Astrocyte of the cerebellum (primary cell): ENCODE results near the gene CYP39A1.

ENCODE experiments used
- DNase-seq: peaks from one replicate; pipeline ENCODE4 v3.0.0-alpha.2; 2011; ENCODE audit warnings: low read depth
- H3K4me3 ChIP-seq: 2 replicates; pipeline ENCODE4 v1.5.1; 2011; ENCODE audit warnings: mild to moderate bottlenecking, low read depth, low read length, moderate library complexity
- CTCF ChIP-seq: IDR thresholded peaks from 2 replicates; pipeline ENCODE4 v1.5.1; 2012; ENCODE audit warnings: low read length, low read depth, moderate library complexity, mild to moderate bottlenecking; ENCODE audit errors: missing control alignments
- in situ Hi-C: cut with HindIII; loops from 2 replicates; pipeline ENCODE4 v1.10.0; 2017; ENCODE audit warnings: low sequenced_read_pairs

CYP39A1 gene

DNA sequence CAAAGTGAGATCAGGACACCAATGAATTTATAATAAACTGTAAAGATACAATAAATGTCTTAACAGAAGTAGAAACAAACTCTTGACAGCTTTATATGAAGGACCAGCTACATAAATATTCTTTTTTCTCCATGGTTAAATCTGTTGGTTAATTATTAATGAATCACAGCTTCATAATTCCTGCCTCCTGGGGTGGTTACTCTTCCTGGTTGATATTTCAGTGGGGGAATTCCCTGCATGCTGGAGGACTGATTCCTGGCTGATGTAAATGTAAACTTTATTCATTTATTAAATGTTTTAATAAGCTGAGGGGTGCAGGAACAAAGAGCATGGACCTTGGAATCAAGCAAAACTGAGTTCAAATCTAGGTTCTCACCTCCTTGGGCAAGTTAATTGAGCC lies 145.2 kb downstream of the CYP39A1 start:
- no peak for DNase-seq
- in situ Hi-C loops = no loop called here
- TF ChIP-seq CTCF = no peak
- no peak overlapping the region for H3K4me3 ChIP-seq

DNA sequence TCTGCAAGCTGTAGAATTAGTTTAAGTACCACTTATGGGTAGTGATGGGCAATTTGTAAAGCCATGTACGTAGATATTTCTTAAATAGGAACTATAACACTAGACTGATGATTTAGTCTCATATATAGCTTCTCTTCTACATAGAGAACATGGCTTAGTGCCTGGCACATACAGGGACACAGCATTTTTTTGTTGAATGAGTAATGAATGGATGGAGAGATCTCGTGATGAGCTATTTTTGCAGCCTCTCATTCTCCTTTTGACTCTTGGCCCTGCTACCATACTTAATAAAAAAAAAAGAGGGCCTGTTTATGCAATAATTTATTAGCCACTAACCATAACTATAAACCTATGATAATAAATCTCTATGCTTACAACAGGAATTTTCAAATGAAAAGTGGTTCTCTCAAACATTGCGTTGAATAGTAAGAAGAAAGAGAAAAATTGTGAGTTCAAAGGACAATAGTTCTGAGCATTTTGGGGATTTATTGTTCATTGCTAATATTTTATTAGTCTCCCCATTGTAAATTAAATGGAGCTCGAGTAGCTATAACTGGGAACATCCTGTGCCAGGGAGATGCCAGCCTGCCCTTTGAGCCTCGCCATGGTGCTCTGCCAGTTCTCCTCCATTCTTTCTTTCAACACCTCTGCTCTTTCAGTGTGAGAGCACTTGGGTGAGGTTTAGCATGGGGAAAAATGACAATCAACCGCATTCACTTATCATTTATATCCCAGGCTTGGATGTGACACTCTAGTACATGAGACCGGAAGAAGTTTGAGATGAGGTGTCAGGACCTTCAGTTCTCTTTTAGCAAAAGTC lies 146.7 kb downstream of the CYP39A1 start:
- no peak for DNase-seq
- in situ Hi-C loops = no loop called here
- H3K4me3 ChIP-seq = no peak overlapping the region
- no peak for TF ChIP-seq CTCF

GRCh38 chr6:46504242-46504641 lies 148.4 kb downstream of the CYP39A1 start:
- in situ Hi-C loops = no loop called here
- no peak for DNase-seq
- no peak for TF ChIP-seq CTCF
- no peak overlapping the region for H3K4me3 ChIP-seq

GRCh38 chr6:46502486-46503119 lies 150.0 kb downstream of the CYP39A1 start:
- in situ Hi-C loops = no loop called here
- DNase-seq = no peak
- no peak overlapping the region for H3K4me3 ChIP-seq
- no peak for TF ChIP-seq CTCF

GRCh38 chr6:46501136-46502089 lies 151.2 kb downstream of the CYP39A1 start:
- no peak overlapping the region for H3K4me3 ChIP-seq
- in situ Hi-C loops = no loop called here

More at GRCh38 chr6:46501136-46502089, 151.2 kb downstream of the CYP39A1 start:
- DNase-seq = no peak
- no peak for TF ChIP-seq CTCF
